GM15510 (cell line): ENCODE data around the gene RPL41.
A peak's percentile ranks its signal among the peaks of the same experiment; 100 is the strongest.

Source experiments
- POLR2A ChIP-seq: IDR thresholded peaks from 3 replicates; pipeline ENCODE4 v1.6.1; 2011; ENCODE audit warnings: borderline replicate concordance; ENCODE audit not compliant: insufficient read length; ENCODE audit errors: extremely low read depth

The RPL41 gene

DNA sequence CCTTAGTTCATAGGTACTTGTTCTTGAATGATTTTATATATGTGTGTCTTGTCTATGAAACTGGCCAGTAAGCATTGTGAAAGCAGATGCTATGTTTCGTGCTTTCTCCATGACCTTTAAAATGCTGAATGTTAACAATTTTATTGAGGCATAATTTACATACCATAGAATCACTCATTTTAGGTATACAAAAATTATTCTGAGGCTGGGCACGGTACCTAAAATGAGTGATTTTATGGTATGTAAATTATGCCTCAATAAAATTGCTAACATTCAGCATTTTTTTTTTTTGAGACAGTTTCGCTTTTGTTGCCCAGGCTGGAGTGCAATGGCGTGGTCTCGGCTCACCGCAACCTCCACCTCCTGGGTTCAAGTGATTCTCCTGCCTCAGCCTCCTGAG lies 18.5 kb downstream of the RPL41 start:
- no peak for TF ChIP-seq POLR2A

DNA sequence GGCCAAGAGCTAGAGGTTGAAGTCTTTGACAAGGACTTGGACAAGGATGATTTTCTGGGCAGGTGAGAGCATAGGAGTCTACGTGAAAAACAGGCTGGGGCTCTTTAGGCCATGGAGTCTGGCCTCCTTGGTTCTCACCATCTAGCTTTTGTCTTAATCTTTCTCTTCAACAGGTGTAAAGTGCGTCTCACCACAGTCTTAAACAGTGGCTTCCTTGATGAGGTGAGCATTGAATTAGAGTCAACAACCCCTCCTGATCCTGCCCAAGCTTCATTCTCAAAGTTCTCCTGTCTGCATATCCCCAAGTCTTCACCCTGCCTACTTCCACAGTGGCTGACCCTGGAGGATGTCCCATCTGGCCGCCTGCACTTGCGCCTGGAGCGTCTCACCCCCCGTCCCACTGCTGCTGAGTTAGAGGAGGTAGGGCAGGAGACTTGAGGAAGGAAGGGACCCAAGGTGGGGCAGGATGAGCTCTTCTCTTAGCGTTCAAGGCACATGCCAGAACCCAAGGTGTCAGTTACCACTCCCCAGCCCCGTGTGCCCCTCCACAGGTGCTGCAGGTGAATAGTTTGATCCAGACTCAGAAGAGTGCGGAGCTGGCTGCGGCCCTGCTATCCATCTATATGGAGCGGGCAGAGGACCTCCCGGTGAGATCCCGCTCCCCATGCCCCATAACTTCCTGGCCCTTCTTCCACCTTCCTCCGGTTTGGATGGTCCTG lies 21.6 kb downstream of the RPL41 start:
- no peak for TF ChIP-seq POLR2A

DNA sequence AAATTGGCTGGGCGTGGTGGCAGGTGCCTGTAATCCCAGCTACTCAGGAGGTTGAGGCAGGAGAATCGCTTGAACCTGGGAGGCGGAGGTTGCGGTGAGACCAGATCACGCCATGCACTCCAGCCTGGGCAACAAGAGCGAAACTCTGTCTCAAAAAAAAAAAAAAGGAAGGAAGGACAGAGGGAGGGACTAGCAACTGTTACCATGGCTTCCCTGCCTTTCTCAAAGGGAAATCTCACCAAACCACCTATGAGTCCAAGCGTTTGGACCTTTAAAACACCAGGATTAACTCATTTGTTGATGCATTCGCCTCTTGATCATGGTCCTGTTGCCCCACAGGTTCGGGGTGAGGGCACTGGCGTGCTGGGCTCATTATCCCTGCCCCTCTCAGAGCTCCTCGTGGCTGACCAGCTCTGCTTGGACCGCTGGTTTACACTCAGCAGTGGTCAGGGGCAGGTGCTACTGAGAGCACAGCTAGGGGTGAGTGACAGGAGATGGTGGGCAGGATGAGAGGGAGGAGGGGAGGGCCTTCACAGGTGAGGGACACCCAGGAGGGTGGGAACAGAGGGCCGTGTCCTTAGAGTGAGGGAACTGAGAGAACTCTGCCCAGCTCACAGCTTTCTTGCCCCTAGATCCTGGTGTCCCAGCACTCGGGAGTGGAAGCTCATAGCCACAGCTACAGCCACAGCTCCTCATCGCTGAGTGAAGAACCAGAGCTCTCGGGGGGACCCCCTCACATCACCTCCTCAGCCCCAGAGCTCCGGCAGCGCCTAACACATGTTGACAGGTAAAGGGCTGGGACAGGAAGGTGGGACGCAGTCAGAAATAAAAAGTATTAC lies 25.7 kb downstream of the RPL41 start:
- TF ChIP-seq POLR2A = no peak

DNA sequence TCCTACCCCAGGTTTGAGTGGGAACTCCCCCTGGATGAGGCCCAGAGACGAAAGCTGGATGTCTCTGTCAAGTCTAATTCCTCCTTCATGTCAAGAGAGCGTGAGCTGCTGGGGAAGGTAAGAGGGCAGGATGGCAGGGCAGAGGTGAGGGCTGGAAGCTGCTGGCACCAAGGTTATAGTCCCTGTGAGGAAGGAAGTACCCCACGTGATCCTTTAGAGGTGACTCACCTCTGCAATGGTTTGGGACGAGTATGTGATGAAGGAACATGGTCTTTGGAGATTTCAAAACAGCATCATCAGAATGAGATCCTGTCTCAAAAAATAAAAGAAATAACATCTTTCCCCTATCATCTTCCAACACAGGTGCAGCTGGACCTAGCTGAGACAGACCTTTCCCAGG lies 26.8 kb downstream of the RPL41 start:
- no peak for TF ChIP-seq POLR2A

DNA sequence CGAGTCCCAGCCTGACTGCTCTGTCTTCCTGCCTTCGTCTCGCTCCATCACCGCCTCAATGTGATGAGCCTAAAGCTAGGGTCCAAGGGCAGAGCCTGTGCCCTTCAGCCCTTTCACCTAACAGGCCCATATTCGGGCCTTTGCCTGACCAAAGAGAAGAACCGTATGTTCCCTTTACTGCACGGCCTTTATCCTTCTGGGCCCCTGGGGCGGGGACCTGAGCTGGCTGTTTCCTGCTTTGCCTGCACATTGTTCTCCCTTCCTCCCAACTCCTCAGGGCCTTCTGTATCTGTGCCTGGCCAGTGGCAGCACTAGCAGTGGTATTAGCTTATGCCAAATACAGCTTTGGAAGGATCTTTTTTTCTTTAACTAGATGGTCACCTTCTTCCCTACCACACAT lies 27.4 kb downstream of the RPL41 start:
- TF ChIP-seq POLR2A = no peak

DNA sequence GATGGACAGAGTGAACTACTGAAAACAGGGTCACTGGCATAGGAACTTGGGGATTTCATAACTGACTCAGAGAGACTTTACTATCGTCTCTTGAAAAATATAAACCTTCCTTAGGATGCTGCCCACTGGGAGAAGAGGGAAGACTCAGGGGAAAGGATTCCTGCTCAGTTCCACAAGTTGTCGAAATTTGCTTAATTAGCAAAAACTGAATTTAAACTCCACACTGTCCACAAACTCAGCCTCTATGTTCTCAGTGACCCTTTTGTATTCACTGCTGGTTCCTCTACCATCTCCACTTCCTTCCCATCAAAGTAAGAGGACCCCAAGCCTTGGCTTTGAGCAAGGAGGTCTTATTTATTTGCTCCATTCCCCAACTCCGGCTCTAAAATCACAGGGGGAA lies 28.8 kb downstream of the RPL41 start:
- no peak for TF ChIP-seq POLR2A

DNA sequence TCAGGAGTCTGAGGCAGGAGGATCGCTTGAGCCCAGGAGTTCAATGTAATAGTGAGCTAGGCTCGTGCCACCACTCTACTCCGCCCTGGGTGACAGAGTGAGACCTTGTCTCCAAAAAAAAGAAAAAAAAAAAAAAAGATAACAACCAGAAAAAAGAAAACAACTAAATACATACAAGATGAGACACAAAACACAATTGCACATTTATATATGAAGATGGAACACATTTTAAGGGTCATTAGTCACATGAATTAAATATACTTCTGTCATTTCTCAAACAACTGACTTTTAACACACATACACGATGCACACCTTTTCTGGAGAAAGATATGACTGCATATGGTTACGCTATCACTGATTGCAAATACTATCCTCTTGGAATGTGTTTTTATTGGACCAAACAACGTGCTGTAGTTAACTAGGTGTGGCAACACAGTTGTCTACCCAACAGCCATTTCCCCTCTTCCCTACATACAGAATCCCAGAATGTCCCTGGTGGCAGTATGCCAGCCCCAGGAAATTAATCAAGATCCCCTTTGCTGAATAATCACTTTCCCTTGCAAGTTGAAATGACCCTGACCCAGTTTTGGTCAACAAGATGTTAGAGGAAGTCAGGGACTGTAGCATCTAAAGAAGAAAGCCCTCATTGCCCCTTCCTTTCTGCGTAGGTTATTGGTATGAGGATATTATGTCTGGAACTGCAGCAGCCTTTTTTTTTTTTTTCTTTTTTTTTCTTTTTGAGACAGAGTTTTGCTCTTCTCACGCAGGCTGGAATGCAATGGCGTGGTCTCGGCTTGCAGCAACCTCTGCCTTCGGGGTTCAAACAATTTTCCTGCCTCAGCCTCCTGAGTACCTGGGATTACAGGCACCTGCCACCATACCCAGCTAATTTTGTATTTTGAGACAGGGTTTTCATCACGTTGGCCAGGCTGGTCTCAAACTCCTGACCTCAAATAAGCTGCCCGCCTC lies 30.3 kb downstream of the RPL41 start:
- no peak for TF ChIP-seq POLR2A

DNA sequence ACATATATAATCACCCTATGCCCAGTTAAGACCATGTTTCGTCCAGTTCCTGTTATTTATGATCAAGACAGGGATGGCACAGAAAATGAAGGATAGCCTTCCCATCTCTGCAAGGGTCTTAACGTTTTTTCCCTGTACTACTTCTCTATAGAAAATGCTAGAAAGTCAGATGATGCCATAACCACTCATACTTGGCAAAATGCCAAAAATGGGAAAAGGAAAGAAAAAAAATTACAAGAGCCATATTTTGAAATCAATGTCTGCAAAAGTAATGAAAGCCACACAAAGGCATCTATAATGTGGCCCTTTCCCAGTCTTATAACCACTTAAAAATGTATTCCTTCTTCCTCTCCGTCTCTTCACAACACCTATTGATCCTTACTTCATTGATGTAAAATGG lies 34.1 kb downstream of the RPL41 start:
- TF ChIP-seq POLR2A = no peak

DNA sequence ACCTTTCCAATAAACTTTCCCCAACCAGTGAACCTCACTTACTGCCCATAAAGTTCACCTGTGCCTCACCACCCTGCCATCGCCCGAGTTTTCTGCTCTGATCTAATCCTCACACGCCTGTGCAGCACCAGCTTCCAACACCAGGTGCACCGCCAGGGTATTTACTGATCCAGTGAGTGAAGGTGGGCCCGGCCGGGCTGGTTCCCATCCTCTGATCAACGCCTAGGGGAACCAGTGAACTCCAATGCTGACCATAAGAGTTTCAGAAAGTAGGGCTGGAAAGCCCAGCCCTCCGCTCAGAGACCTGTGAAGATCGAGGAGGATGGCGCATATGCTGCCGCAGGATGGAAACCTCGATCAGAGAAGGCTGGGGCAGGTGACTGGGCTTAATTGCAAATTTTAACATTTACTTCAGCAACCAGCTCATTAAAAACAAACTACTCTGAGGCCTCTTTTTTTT lies 35.3 kb downstream of the RPL41 start:
- no peak for TF ChIP-seq POLR2A

DNA sequence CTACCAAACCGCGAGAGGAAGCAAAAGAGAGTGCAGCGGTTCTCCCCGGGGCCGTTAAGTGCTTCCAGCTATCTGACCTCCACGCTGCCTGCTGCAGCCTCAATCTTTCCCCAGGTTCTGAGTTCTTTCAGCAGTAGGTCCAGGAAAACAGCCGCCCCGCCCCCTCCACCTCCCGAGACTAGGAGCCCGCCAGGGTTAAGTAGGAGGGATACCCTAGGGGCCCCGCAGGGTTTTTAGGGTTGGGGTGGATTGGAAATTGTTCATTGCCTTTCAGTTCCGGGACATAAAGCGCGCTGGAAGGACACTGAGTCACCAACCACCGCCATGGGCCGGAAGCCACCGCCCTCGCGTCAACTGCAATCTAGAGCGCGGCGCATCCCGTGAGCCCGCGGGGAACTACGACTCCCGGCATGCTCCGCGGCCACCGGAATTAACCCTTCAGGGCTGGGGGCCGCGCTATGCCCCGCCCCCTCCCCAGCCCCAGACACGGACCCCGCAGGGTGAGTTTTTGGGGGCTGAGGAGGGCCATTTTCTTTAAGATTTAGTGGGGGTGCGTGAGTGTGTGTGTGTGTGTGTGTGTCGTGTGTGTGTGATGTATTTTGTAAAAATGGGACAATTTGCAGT lies 35.8 kb downstream of the RPL41 start, which contains the start of gene MYL6B:
Gene MYL6B (plus strand): TSS at position 456 of the 624 bp plus-strand sequence. CDS start 1,332 bp downstream, outside the sequence.
- peak; percentile 80 for TF ChIP-seq POLR2A

DNA sequence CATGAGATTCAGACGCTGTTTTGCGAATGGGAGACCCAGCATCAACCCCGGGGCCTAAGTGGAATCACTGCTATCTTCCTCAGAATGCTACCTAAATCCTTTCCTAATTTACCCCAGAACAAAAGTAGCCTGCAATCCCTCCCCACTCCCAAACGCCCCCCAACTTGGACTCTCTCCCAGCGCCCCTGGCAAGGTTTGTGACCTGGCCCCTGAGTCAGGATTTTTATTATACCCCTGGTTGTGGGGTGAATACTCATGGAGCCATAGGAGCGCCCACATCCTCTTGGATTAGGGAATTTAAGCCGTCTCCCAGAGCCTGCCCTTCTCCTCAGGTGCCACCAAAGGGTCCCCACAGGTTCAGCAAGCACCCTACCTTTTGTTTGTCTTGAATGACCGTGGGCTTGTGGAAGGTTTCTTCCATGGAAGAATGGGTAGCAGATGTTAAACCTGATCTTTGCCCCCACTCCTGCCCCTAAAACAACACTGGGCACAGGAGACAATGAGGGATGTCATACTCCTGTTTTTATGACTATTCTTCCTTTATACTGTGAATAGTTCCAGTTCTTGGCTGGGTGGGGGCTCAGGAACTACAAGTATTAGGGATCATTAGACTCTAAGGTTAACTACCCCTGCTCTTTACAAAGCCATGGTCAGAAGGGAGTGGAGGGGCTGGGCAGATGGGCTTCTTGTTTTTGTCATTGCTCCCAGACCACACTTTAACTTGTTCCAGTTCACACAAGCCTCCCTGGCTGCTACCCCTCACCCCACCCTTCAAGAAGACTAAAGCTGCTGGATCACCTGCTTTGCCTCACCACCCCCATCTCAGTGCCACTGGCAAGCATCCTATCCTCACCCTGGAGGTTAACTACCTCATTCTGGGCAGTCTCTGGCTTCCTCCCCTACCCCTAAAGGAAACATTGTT lies 36.6 kb downstream of the RPL41 start:
- no peak for TF ChIP-seq POLR2A

DNA sequence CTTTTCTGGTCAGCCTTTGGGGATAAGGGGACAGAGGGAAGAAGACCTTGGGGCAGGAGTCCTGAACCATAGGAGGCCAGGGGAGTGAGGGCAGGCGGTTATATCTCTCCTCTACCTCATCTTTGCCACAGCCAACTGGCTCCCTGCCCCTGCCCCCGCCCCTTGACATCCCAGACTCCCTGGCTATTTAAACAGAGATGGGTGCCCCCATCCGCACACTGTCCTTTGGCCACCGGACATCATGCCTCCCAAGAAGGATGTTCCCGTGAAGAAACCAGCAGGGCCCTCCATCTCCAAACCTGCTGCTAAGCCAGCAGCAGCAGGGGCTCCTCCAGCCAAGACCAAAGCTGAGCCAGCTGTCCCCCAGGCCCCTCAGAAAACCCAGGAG lies 37.2 kb downstream of the RPL41 start:
- TF ChIP-seq POLR2A = no peak

DNA sequence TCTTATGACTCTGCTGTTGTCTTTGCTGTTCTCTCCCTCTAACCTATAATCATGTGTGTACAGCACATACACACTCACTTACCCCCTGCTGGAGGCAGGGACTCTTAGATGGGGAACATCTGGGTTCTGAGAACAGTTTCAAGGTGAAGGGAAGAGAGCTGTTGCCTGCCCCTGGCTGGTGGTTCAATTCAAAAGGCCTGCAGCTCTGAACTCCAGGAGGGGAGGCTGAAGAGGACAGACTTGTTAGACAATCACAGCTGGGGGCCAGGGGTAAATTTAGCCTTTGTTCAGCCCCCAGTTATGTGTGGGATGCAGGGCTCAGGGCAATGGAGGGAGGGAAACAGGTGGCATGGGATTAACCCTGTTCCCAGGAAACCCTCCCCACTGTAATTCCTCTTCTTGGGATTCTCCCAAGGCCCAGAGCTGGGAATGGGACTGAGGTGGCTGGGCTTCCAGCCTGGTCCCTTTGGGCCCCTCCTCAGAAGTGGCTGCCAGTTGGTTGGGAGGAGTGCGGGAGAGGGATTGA lies 37.9 kb downstream of the RPL41 start:
- no peak for TF ChIP-seq POLR2A

DNA sequence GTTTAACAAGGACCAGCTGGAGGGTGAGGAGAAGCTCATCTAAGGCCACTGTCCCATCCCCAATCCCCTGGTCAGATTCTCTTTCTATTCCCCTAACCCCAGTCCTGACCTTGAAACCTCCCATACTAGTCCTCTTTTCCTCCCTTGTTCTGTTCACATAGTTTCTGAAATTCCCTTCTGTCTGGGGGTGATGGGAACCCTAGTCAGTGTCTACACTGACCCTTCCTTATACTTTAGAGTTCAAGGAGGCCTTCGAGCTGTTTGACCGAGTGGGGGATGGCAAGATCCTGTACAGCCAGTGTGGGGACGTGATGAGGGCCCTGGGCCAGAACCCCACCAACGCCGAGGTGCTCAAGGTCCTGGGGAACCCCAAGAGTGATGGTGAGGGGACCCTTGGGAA lies 38.4 kb downstream of the RPL41 start:
- no peak for TF ChIP-seq POLR2A
